ENCODE results near the gene DOHH.

Gene DOHH

GRCh38 chr19:3506384-3507340 is 6.2 kb upstream of the DOHH start:
- Histone ChIP-seq H3K36me3 (ENCODE audit: insufficient read depth, low read depth, low read length) (peaks cover 18% of the 10 kb centered on the region), H3K9ac (ENCODE audit: low read depth, low read length) (peak overlapping the region; percentile 82; the same call in 1 of the 2 replicates), H3K9me3 (ENCODE audit: insufficient read depth, low read depth, low read length) (no peaks in the 10 kb centered on the region), H3K4me1 (ENCODE audit: insufficient read depth, low read length) (no peaks in the 10 kb centered on the region), H3K27me3 (ENCODE audit: insufficient read depth, low read length) (no peaks in the 10 kb centered on the region), H3K27ac (ENCODE audit: low read length) (no peak overlapping the region), H3K4me3 (ENCODE audit: low read length) (peak overlapping the region; percentile 76)

DNA sequence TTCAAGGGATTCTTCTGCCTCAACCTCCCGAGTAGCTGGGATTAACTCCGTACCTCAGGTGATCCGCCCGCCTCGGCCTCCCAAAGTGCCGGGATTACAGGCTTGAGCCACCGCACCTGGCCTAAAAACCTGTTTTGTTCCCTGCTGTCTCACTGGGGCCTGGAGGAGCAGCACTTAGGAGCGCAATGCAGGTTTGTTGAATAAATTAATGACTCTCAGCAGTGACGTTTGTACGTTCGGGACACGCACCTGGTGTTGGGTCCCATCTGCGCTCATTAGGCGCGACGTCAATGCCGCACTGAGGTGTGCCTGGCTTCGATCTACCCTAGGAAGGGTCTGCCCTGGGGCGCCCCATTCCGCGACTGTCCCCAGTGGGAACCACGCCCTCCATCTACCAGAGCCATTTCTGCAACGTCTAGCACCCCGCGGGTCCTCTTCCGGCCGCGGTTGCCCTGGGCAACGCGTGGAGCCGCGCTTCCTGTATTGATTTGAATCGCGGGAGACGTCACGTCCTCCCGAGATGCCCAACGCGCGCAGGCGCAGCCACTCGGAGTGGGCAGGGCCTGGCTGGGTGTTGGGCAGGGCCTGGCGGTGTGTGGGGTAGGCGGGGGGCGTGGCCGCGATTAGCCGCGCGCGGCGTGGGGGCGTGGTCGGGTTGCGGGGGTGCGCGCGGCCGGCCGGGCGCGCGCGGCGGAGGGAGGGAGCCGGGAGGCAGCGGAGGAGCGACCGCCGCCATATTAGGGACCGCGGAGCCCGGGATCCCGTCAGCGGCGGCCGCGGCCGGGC is 5.3 kb upstream of the DOHH start, which contains the start of gene FZR1:
Gene FZR1 (plus strand): TSS at position 714 of the 786 bp plus-strand sequence. CDS start 16,679 bp downstream, outside the sequence.
- Histone ChIP-seq H3K27ac (ENCODE audit: low read length) (peak within 1 kb of the TSS; percentile 66), H3K4me1 (ENCODE audit: insufficient read depth, low read length) (no peaks in the 10 kb centered on the region), H3K9ac (ENCODE audit: low read depth, low read length) (peak within 1 kb of the TSS; percentile 82), H3K36me3 (ENCODE audit: insufficient read depth, low read depth, low read length) (peaks cover 12% of the 10 kb centered on the region), H3K27me3 (ENCODE audit: insufficient read depth, low read length) (no peaks in the 10 kb centered on the region), H3K9me3 (ENCODE audit: insufficient read depth, low read depth, low read length) (no peaks in the 10 kb centered on the region), H3K4me3 (ENCODE audit: low read length) (peak within 1 kb of the TSS; percentile 76)

DNA sequence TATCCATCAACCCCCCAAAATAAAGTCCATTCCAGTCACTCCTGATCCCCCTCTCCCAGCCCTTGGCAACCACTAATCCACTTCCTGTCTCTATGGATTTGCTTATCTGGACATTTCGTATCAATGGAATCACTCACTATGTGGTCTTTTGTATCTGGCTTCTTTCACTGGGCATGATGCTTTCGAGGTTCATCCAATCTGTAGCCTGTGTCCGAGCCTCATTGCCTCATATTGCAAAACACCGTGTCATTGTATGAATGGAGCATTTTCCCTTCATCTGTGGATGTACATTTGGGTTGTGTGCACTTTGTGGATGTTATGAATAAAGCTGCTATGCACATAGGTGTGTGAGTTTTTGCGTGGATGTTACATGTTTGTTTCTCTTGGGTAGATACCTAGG is 4.3 kb upstream of the DOHH start:
- H3K27ac ChIP-seq (ENCODE audit: low read length) = no peak overlapping the region
- H3K4me3 ChIP-seq (ENCODE audit: low read length) = no peak overlapping the region; the same call in 1 of the 2 replicates
- H3K9me3 ChIP-seq (ENCODE audit: insufficient read depth, low read depth, low read length) = no peaks in the 10 kb centered on the region
- H3K4me1 ChIP-seq (ENCODE audit: insufficient read depth, low read length) = no peaks in the 10 kb centered on the region
- no peaks in the 10 kb centered on the region for H3K27me3 ChIP-seq (ENCODE audit: insufficient read depth, low read length)
- peak overlapping the region; percentile 82; the same call in 1 of the 2 replicates for H3K9ac ChIP-seq (ENCODE audit: low read depth, low read length)
- peaks cover 3% of the 10 kb centered on the region for H3K36me3 ChIP-seq (ENCODE audit: insufficient read depth, low read depth, low read length)

- Histone ChIP-seq H3K36me3 (ENCODE audit: insufficient read depth, low read depth, low read length) (no peaks in the 10 kb centered on the region), H3K27ac (ENCODE audit: low read length) (no peak overlapping the region), H3K27me3 (ENCODE audit: insufficient read depth, low read length) (no peaks in the 10 kb centered on the region), H3K9me3 (ENCODE audit: insufficient read depth, low read depth, low read length) (no peaks in the 10 kb centered on the region), H3K9ac (ENCODE audit: low read depth, low read length) (no peak overlapping the region), H3K4me3 (ENCODE audit: low read length) (no peak overlapping the region), H3K4me1 (ENCODE audit: insufficient read depth, low read length) (no peaks in the 10 kb centered on the region)
Measured at GRCh38 chr19:3503036-3503572, 2.6 kb upstream of the DOHH start.

- H3K9ac ChIP-seq (ENCODE audit: low read depth, low read length) = no peak overlapping the region
- no peak overlapping the region for H3K27ac ChIP-seq (ENCODE audit: low read length)
- H3K9me3 ChIP-seq (ENCODE audit: insufficient read depth, low read depth, low read length) = no peaks in the 10 kb centered on the region
- H3K36me3 ChIP-seq (ENCODE audit: insufficient read depth, low read depth, low read length) = 0 out of 2 replicates have a peak, but pooled peaks cover 6% of the 10 kb centered on the region
- H3K4me3 ChIP-seq (ENCODE audit: low read length) = no peak overlapping the region
- no peaks in the 10 kb centered on the region for H3K27me3 ChIP-seq (ENCODE audit: insufficient read depth, low read length)
- no peaks in the 10 kb centered on the region for H3K4me1 ChIP-seq (ENCODE audit: insufficient read depth, low read length)
Measured at GRCh38 chr19:3501780-3502179, 1.3 kb upstream of the DOHH start.

DNA sequence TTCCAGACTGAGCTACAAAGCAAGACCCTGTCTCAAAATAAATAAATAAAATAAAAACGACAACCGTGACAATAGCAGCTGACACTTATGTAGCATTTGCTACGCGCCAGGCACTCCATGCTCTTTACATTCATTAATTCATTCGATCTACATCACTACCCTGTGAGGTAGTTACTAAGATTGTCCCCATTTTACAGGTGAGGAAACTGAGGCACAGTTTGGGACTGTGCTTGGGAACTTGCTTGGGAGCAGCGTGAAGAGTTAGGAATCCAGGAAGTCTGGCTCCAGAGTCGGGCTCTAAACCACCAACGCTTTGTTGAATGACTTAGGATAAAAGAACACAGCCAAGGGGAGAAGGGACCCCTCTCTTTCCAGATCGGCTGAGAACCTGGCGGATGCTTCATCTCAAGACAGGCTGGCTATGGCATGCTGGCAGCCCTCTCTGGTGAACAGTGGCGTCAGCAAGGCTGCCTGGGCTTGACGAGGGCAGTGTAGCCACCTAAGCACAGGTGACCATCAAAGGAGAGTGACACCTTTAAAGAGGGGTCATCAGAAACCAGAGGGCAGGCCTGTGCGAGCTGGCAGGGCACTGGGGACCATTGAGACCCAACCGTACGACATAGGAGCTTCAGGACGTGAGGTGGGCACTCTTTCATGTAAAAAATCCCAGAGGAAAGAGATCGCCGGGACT is 591 bp downstream of the DOHH start:
- Histone ChIP-seq H3K27me3 (ENCODE audit: insufficient read depth, low read length) (no peaks in the 10 kb centered on the region), H3K9ac (ENCODE audit: low read depth, low read length) (peak overlapping the region; percentile 100), H3K36me3 (ENCODE audit: insufficient read depth, low read depth, low read length) (peaks cover 23% of the 10 kb centered on the region; the same call in 1 of the 2 replicates), H3K27ac (ENCODE audit: low read length) (peak overlapping the region; percentile 40), H3K4me1 (ENCODE audit: insufficient read depth, low read length) (no peaks in the 10 kb centered on the region), H3K9me3 (ENCODE audit: insufficient read depth, low read depth, low read length) (no peaks in the 10 kb centered on the region), H3K4me3 (ENCODE audit: low read length) (peak overlapping the region; percentile 97)

- Histone ChIP-seq H3K4me1 (ENCODE audit: insufficient read depth, low read length) (no peaks in the 10 kb centered on the region), H3K36me3 (ENCODE audit: insufficient read depth, low read depth, low read length) (peaks cover 32% of the 10 kb centered on the region; the same call in 1 of the 2 replicates), H3K27me3 (ENCODE audit: insufficient read depth, low read length) (no peaks in the 10 kb centered on the region), H3K27ac (ENCODE audit: low read length) (no peak overlapping the region), H3K9me3 (ENCODE audit: insufficient read depth, low read depth, low read length) (no peaks in the 10 kb centered on the region), H3K9ac (ENCODE audit: low read depth, low read length) (no peak overlapping the region), H3K4me3 (ENCODE audit: low read length) (no peak overlapping the region)
Measured at GRCh38 chr19:3497757-3498520, 2.5 kb downstream of the DOHH start.

DNA sequence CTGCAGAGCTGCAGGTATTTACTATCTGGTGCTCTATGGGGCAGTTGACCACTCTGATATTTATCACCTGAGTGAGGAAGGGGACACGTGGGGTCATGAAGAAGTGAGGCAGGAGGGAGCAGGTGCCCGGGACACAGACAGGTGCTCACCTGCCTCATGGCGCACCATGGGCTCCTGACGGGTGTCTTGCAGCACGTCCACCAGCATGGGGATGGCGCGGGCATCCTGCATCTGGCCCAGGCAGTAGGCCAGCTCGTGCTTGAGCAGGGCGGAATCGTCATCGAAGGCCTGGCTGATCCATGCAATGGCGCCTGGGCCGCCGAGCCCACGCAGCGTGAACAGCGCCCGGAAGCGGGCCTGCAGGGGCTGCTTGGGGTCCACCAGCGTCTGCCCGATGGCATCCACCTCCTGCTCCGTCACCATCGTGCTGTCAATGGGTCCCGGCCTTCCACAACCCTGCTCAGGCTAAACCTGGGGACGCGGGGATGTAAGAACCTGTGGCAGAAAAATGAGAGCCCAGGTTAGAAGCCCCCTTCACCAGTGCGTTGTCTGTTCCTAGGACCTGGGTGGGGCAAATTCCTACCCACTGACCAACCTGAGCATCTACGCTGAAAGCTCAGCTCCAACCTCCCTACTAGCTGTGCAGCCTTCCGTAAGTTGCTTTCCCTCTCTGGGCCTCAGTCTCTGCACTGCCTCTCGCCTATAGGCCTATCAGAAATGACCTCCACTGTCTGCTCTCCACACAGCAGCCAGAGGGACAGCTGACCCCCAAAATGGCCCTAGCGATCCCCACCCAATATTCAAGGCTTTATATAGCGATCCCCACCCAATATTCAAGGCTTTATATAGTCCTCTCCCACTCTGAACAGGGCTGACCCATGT is 3.8 kb downstream of the DOHH start:
- no peaks in the 10 kb centered on the region for H3K4me1 ChIP-seq (ENCODE audit: insufficient read depth, low read length)
- H3K27me3 ChIP-seq (ENCODE audit: insufficient read depth, low read length) = no peaks in the 10 kb centered on the region
- H3K9me3 ChIP-seq (ENCODE audit: insufficient read depth, low read depth, low read length) = no peaks in the 10 kb centered on the region
- peaks cover 42% of the 10 kb centered on the region; the same call in 1 of the 2 replicates for H3K36me3 ChIP-seq (ENCODE audit: insufficient read depth, low read depth, low read length)
- no peak overlapping the region for H3K9ac ChIP-seq (ENCODE audit: low read depth, low read length)
- no peak overlapping the region for H3K27ac ChIP-seq (ENCODE audit: low read length)
- no peak overlapping the region for H3K4me3 ChIP-seq (ENCODE audit: low read length)

GRCh38 chr19:3494559-3494958 is 5.9 kb downstream of the DOHH start:
- peaks cover 43% of the 10 kb centered on the region; the same call in 1 of the 2 replicates for H3K36me3 ChIP-seq (ENCODE audit: insufficient read depth, low read depth, low read length)
- H3K9ac ChIP-seq (ENCODE audit: low read depth, low read length) = no peak overlapping the region
- no peak overlapping the region for H3K4me3 ChIP-seq (ENCODE audit: low read length)
- H3K27ac ChIP-seq (ENCODE audit: low read length) = no peak overlapping the region
- H3K4me1 ChIP-seq (ENCODE audit: insufficient read depth, low read length) = no peaks in the 10 kb centered on the region
- H3K27me3 ChIP-seq (ENCODE audit: insufficient read depth, low read length) = no peaks in the 10 kb centered on the region
- no peaks in the 10 kb centered on the region for H3K9me3 ChIP-seq (ENCODE audit: insufficient read depth, low read depth, low read length)

DNA sequence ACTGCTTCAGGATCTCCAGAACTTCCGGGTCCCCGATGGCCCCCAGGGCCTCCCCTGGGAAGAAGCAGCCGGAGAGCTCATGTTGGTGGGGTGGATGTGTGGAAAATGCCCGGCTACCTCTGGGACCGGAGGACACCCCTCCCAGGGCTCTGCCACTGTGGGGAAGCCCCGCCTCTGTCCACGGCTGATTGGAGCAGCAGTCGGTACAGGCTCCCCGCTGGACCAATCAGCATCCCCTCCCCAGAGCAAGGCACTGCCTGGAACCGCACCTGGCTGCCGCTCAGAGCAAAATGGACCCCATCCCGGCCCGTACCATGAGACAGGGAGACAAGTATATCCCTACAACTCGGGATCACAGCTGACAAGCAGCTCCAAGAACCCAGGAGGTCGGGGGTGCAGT is 6.4 kb downstream of the DOHH start:
- peaks cover 43% of the 10 kb centered on the region; the same call in 1 of the 2 replicates for H3K36me3 ChIP-seq (ENCODE audit: insufficient read depth, low read depth, low read length)

More for the DNA sequence above, 6.4 kb downstream of the DOHH start:
- no peak overlapping the region for H3K27ac ChIP-seq (ENCODE audit: low read length)
- no peaks in the 10 kb centered on the region for H3K27me3 ChIP-seq (ENCODE audit: insufficient read depth, low read length)
- H3K4me3 ChIP-seq (ENCODE audit: low read length) = no peak overlapping the region
- no peak overlapping the region for H3K9ac ChIP-seq (ENCODE audit: low read depth, low read length)
- no peaks in the 10 kb centered on the region for H3K4me1 ChIP-seq (ENCODE audit: insufficient read depth, low read length)
- H3K9me3 ChIP-seq (ENCODE audit: insufficient read depth, low read depth, low read length) = no peaks in the 10 kb centered on the region
